Effector memory CD8-positive, alpha-beta T cell (primary cell): ENCODE measurements around the gene TMEM150A.
"Not testable (repeated sequence)": the region's sequence is repeated elsewhere in the genome, so short reads cannot be mapped to it uniquely, and the experiment has no call there.

Experiments
- ATAC-seq: fragments of 150-1000 bp; cut with Tn5 transposase; replicated peaks from 2 replicates; pipeline ENCODE4 v1.10.0; 2021; ENCODE audit warnings: mild to moderate bottlenecking, moderate library complexity
- DNase-seq, 3 experiments: peaks; one replicate each; pipeline ENCODE4 v3.0.0; 2021
- H3K27ac Mint-ChIP-seq, 2 donors: one replicate each; pipeline ENCODE4 v1.8.0; 2022; ENCODE audit warnings: mild to moderate bottlenecking in 2 of 2, mixed read lengths in 2 of 2, moderate library complexity in 2 of 2
- H3K27me3 Mint-ChIP-seq, 2 donors: one replicate each; pipeline ENCODE4 v1.8.0; 2022; ENCODE audit warnings: mixed read lengths in 2 of 2
- H3K36me3 Mint-ChIP-seq: one replicate; pipeline ENCODE4 v1.8.0; 2022; ENCODE audit warnings: mild to moderate bottlenecking, moderate library complexity, mixed read lengths; ENCODE audit not compliant: insufficient read depth
- H3K4me1 Mint-ChIP-seq, 2 donors: one replicate each; pipeline ENCODE4 v1.8.0; 2022; ENCODE audit warnings: low read depth in 2 of 2, mixed read lengths in 2 of 2
- H3K4me3 Mint-ChIP-seq, 2 donors: one replicate each; pipeline ENCODE4 v1.8.0; 2022; ENCODE audit warnings: mild to moderate bottlenecking in 2 of 2, mixed read lengths in 2 of 2, moderate library complexity in 2 of 2
- H3K9me3 Mint-ChIP-seq, 2 donors: one replicate each; pipeline ENCODE4 v1.8.0; 2022; ENCODE audit warnings: mixed read lengths in 2 of 2

TMEM150A gene

GRCh38 chr2:85605406-85606115 is 3.1 kb upstream of the TMEM150A start:
- peak overlapping the region in 1 of 2 donors; percentile 29 for H3K27ac Mint-ChIP-seq
- no peak for ATAC-seq
- H3K36me3 Mint-ChIP-seq: peaks cover 28% of the 10 kb centered on the region
- H3K4me3 Mint-ChIP-seq: no peak overlapping the region
- no peaks in the 10 kb centered on the region for H3K27me3 Mint-ChIP-seq
- peaks cover 32 to 47% of the 10 kb centered on the region in 2 donors for H3K4me1 Mint-ChIP-seq
- DNase-seq: no peak
- H3K9me3 Mint-ChIP-seq: no peaks in the 10 kb centered on the region

DNA sequence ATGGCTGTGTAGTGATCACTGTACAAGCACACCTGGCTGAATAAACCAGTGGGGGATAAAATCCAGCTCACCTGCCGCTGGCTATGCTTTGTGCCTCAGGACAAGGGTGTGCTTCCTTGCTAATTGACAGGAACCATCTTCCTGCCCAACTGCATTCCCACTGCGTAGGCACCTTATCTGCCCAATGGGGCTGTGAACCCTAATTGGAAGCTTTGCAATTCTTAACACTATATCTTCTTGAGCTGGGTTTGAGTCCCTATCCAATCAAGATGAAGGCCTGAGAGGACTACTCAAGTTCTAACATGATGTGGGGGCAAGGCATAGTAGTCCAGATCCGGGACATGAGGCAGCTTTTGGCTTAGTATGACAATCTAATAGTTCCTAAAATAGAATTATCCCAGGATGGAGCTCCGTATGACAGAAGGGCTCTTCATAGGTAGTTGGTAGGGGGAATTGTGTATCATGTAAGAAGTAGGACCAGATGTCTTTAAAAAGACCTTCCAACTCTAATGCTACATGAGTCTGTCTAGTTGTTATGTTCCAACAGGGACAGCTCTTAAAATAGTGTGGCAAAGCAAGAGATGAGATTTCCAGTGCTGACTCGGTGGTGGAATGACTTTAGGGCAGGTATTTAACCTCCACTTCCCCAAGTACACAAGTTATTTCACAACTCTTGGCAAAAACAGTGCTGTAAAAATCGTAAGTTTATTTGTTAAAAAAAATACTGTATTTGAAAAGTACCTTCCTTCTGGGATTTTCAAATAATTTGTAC is 2.3 kb upstream of the TMEM150A start:
- H3K9me3 Mint-ChIP-seq: no peaks in the 10 kb centered on the region

GRCh38 chr2:85604133-85604444 is 1.6 kb upstream of the TMEM150A start:
- not testable (repeated sequence) for H3K9me3 Mint-ChIP-seq, DNase-seq, ATAC-seq, H3K27ac Mint-ChIP-seq, H3K27me3 Mint-ChIP-seq
- H3K36me3 Mint-ChIP-seq: peaks cover 21% of the 10 kb centered on the region
- peak overlapping the region in 1 of 2 donors; percentile 86 for H3K4me3 Mint-ChIP-seq
- H3K4me1 Mint-ChIP-seq: peaks cover 25 to 38% of the 10 kb centered on the region in 2 donors

More for the DNA sequence above, 2.3 kb upstream of the TMEM150A start:
- DNase-seq (no peak), ATAC-seq (no peak)
- Mint-ChIP-seq H3K27ac (no peak overlapping the region), H3K4me3 (no peak overlapping the region), H3K27me3 (no peaks in the 10 kb centered on the region), H3K36me3 (peaks cover 27% of the 10 kb centered on the region), H3K4me1 (peaks cover 26 to 42% of the 10 kb centered on the region in 2 donors)

DNA sequence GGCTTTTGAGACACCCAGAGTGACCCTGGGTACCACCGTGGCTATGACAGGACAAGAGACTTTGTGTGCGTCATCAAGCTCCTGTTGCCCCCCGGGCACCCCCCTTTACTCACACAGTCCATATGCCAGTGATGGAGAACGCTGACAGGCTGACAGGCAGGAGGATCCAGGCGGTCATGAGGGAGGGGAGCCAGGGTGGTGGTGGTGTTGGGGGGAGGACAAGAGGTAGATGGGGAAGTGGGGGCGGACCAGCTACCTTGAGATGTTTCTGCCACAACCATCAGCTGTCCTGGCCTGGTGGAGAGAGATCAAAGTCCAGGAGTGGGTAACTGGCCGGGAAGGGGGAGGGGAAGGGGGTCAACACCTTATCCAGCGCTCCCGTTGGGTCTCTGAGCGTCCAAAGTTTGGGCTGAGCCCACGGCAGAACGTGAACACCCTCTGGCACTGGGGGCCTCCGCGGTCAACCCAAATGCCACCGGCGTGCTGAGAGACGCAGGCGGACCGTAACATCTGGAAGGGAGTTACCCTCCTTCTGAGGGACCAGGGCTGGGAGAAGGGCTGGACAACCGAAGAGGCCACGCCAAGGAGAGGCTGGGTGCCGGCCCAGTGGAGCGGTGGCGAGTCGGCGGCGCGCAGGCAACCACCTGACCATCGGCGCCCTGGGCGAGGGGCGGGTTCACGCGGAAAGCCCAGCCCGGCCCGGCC is 575 bp downstream of the TMEM150A start:
- peaks cover 19 to 29% of the 10 kb centered on the region in 2 donors for H3K4me1 Mint-ChIP-seq
- peaks cover 14% of the 10 kb centered on the region for H3K36me3 Mint-ChIP-seq
- H3K27ac Mint-ChIP-seq: peak overlapping the region; percentile 83 to 91
- no peaks in the 10 kb centered on the region for H3K9me3 Mint-ChIP-seq
- ATAC-seq (peak; percentile 7), DNase-seq (no peak)
- no peaks in the 10 kb centered on the region for H3K27me3 Mint-ChIP-seq
- peak overlapping the region; percentile 87 to 91 for H3K4me3 Mint-ChIP-seq

GRCh38 chr2:85600951-85601770 is 1.3 kb downstream of the TMEM150A start:
- ATAC-seq (no peak), DNase-seq (no peak)
- peak overlapping the region; percentile 87 to 91 for H3K4me3 Mint-ChIP-seq
- H3K9me3 Mint-ChIP-seq: no peaks in the 10 kb centered on the region
- H3K4me1 Mint-ChIP-seq: peaks cover 24 to 32% of the 10 kb centered on the region in 2 donors
- peak overlapping the region; percentile 83 to 91 for H3K27ac Mint-ChIP-seq
- H3K27me3 Mint-ChIP-seq: no peaks in the 10 kb centered on the region
- peaks cover 14% of the 10 kb centered on the region for H3K36me3 Mint-ChIP-seq

- H3K4me1 Mint-ChIP-seq: peaks cover 34 to 37% of the 10 kb centered on the region in 2 donors
- no peaks in the 10 kb centered on the region for H3K27me3 Mint-ChIP-seq
- H3K9me3 Mint-ChIP-seq: no peaks in the 10 kb centered on the region
- H3K36me3 Mint-ChIP-seq: peaks cover 22% of the 10 kb centered on the region
- H3K4me3 Mint-ChIP-seq: peak overlapping the region; percentile 22 to 23
- ATAC-seq: no peak
- peak overlapping the region; percentile 84 to 91 for H3K27ac Mint-ChIP-seq
- no peak for DNase-seq
Observed at GRCh38 chr2:85600235-85600575, 2.3 kb downstream of the TMEM150A start.

DNA sequence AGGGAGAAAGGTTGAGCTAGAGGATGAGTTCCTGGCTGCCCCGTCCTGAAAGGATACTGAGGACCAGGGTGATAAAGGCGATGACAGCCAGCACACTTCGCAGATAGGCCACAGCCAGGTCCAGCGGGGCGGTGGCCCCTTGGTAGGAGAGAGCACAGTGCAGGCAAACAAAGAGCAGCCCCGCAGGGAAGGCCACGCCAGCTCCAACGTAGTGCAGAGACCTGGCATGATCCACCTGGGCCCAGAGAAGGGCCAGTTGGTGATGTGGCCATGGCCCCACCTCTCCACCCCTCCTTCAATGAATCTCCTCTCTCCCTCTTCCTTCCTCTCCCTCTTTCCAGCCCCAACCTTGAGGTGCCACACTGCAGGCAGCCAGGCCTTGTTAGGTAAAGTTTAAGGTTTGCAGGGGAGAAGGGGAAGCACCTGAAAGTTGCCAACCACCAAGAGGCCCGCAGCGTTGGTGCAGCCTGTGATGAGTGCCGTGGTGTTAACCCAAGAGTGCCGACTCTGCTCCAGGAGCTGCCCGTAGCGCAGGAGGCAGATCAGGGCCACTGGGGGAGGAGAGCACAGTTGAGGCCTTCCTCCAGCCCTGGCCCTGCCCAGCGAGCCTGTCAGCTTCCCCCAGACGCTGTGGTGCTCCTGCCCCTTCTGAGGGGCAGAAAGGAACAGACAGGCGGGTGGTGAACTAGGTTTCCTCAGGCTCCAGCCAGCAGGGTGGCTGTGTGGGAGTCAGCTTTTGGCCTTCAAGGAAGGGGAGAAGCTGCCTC is 2.8 kb downstream of the TMEM150A start:
- peaks cover 26% of the 10 kb centered on the region for H3K36me3 Mint-ChIP-seq
- H3K27ac Mint-ChIP-seq: peak overlapping the region in 1 of 2 donors; percentile 84

DNA sequence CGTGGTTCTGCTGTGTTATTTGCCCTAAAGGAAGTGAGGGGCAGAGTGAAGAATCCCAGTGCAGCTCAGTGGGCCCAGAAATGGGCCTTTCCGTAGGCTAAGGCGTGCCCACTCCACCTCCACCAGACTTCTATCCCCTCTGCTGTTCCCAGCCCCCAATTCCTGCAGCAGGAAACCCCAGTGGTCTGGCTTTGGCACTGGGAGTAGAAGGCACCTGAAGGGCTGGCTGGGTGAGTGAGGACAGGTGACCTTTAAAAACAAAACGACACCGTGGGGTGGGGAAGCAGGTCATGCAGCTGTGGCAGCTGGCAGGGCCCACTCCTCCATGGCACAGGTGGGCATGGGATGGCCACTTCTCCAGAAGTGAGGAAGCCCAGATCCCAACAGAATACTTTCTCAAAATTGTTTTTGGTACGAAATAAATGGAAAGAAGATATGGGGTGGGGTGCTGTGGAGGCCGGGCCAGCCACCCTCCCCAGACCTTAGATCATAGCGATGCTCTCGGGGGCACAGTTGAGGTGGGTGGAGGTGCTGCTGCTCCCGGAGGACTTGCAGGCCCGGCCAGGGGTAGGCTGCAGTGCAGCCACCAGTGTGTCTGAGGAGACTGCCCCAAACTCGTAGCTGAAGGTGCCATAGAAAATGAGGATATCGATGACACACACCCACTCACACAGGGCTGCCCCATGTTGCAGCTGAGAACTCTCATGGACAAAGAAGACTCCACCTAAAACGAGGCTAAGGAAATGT is 3.7 kb downstream of the TMEM150A start:
- Mint-ChIP-seq H3K27me3 (no peaks in the 10 kb centered on the region), H3K36me3 (peaks cover 24% of the 10 kb centered on the region), H3K4me1 (peaks cover 42 to 48% of the 10 kb centered on the region in 2 donors), H3K4me3 (no peak overlapping the region), H3K9me3 (no peaks in the 10 kb centered on the region), H3K27ac (peak overlapping the region; percentile 26 to 31)
- DNase-seq (no peak), ATAC-seq (no peak)

More for the DNA sequence above, 2.8 kb downstream of the TMEM150A start:
- H3K4me1 Mint-ChIP-seq: peaks cover 38 to 43% of the 10 kb centered on the region in 2 donors
- no peaks in the 10 kb centered on the region for H3K27me3 Mint-ChIP-seq
- peak overlapping the region; percentile 22 to 23 for H3K4me3 Mint-ChIP-seq
- ATAC-seq (no peak), DNase-seq (no peak)
- H3K9me3 Mint-ChIP-seq: no peaks in the 10 kb centered on the region

DNA sequence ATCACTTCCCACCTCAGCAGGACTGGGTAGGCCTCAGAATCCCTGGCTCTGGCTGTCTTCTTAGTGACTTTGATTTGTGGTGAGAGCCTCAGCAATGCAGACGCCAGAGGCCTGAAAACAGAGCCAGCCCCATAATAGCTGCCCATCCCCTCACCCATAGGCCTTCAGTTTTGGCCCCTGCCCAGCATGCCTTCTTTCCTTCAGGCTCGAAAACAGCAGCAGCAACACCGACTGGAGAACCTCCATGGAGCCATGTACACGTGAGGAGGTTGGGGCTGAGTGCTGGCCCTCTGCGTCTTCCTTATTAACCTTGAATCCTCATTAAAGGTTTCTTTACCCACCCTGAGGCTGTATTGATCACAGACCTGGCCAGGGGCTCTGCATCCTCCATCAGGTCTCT is 5.3 kb downstream of the TMEM150A start:
- peak overlapping the region; percentile 100 for H3K4me3 Mint-ChIP-seq
- H3K4me1 Mint-ChIP-seq: peaks cover 42 to 43% of the 10 kb centered on the region in 2 donors
- DNase-seq (no peak), ATAC-seq (no peak)
- H3K27ac Mint-ChIP-seq: peak overlapping the region in 1 of 2 donors; percentile 100
- H3K9me3 Mint-ChIP-seq: no peaks in the 10 kb centered on the region
- peaks cover 24% of the 10 kb centered on the region for H3K36me3 Mint-ChIP-seq
- H3K27me3 Mint-ChIP-seq: no peaks in the 10 kb centered on the region

DNA sequence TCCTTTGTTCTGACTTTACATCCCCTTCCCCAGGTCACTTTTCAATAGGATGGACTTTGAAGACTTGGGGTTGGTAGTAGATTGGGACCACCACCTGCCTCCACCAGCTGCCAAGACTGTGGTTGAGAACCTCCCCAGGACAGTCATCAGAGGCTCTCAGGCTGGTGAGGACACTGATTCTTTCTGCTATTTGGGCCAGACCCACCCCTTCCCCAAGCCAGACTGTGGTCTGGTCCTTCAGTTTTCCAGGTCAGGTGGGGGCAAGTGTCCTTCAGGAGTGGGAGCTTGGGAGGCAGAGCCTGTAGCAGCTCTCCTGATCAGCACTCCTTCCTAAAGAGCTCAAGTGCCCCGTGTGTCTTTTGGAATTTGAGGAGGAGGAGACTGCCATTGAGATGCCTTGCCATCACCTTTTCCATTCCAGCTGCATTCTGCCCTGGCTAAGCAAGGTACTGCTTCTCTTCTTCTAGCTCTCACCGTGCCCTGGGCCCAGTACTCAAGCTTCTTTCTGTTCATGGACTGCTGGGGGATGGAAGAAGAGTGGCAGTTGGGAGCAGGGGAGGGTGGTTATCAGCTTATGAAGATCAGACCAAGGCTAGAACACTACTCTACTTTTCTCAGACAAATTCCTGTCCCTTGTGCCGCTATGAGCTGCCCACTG is 5.9 kb downstream of the TMEM150A start:
- DNase-seq (no peak), ATAC-seq (no peak)
- Mint-ChIP-seq H3K9me3 (no peaks in the 10 kb centered on the region), H3K36me3 (peaks cover 23% of the 10 kb centered on the region), H3K27me3 (no peaks in the 10 kb centered on the region), H3K4me1 (peaks cover 38% of the 10 kb centered on the region in 2 donors), H3K27ac (peak overlapping the region; percentile 100), H3K4me3 (peak overlapping the region; percentile 100)

- peak overlapping the region; percentile 100 for H3K4me3 Mint-ChIP-seq
- peak overlapping the region; percentile 100 for H3K27ac Mint-ChIP-seq
- peak; percentile 3 for ATAC-seq
- DNase-seq: no peak
- H3K36me3 Mint-ChIP-seq: peaks cover 21% of the 10 kb centered on the region
- H3K4me1 Mint-ChIP-seq: peaks cover 34% of the 10 kb centered on the region in 2 donors
- no peaks in the 10 kb centered on the region for H3K9me3 Mint-ChIP-seq
- no peaks in the 10 kb centered on the region for H3K27me3 Mint-ChIP-seq
Observed at GRCh38 chr2:85596026-85596333, 6.5 kb downstream of the TMEM150A start.
